Karpas-422 (cell line): ENCODE measurements around the gene SHISAL1. TPM values are rescaled to one million over a fixed set of nuclear protein-coding genes. Genes with fewer than 3 reads are reported as not detected.

Experiments used
- DNase-seq: peaks from one replicate; pipeline ENCODE4 v3.0.0-alpha.2; 2015
- H2AFZ ChIP-seq: fragments of 200-600 bp; sonication (generic); 2 replicates; pipeline ENCODE4 v1.6.1; 2014; ENCODE audit warnings: antibody characterized with exemption, low read length, mixed read lengths
- H3K27ac ChIP-seq: fragments of 200-600 bp; sonication (generic); 2 replicates; pipeline ENCODE4 v1.5.1; 2014; ENCODE audit warnings: mild to moderate bottlenecking, low read length, moderate library complexity
- H3K27me3 ChIP-seq: fragments of 200-600 bp; sonication (generic); 2 replicates; pipeline ENCODE4 v1.6.1; 2014; ENCODE audit warnings: low read length, mixed read lengths
- H3K36me3 ChIP-seq: fragments of 200-600 bp; sonication (generic); 2 replicates; pipeline ENCODE4 v1.6.1; 2014; ENCODE audit warnings: low read length, mixed read lengths; ENCODE audit not compliant: insufficient read depth
- H3K4me1 ChIP-seq: fragments of 200-600 bp; sonication (generic); 2 replicates; pipeline ENCODE4 v1.6.1; 2014; ENCODE audit warnings: mild to moderate bottlenecking, low read length, mixed read lengths
- H3K4me2 ChIP-seq: fragments of 200-600 bp; sonication (generic); 2 replicates; pipeline ENCODE4 v1.6.1; 2014; ENCODE audit warnings: low read length, low read depth, mild to moderate bottlenecking; ENCODE audit not compliant: poor library complexity, severe bottlenecking
- H3K4me3 ChIP-seq: fragments of 200-600 bp; sonication (generic); 2 replicates; pipeline ENCODE4 v1.5.1; 2014; ENCODE audit warnings: mild to moderate bottlenecking, antibody characterized with exemption, low read length, mixed read lengths
- H3K79me2 ChIP-seq: fragments of 200-600 bp; sonication (generic); 2 replicates; pipeline ENCODE4 v1.6.1; 2014; ENCODE audit warnings: mild to moderate bottlenecking, low read length, mixed read lengths
- H3K9ac ChIP-seq: fragments of 200-600 bp; sonication (generic); 2 replicates; pipeline ENCODE4 v1.6.0; 2014; ENCODE audit warnings: low read length
- H3K9me2 ChIP-seq: fragments of 200-600 bp; sonication (generic), shearing (Covaris generic); replicated peaks from 2 replicates; pipeline ENCODE4 v1.6.0; 2014; ENCODE audit warnings: mild to moderate bottlenecking, low read length, moderate library complexity; ENCODE audit not compliant: insufficient read depth
- H3K9me3 ChIP-seq: fragments of 300-700, 200-600 bp; sonication (generic); 2 replicates; pipeline ENCODE4 v1.6.1; 2014; ENCODE audit warnings: low read length, mixed read lengths
- H4K20me1 ChIP-seq: fragments of 200-600 bp; sonication (generic); 2 replicates; pipeline ENCODE4 v1.6.1; 2014; ENCODE audit warnings: mild to moderate bottlenecking, antibody characterized with exemption, low read length, low read depth; ENCODE audit not compliant: insufficient read depth
- total RNA-seq: library from RNA; depleted of rRNA; stranded (reverse); fragments of >200 nt; shearing (Covaris generic); gene quantifications from 2 replicates; pipeline ENCODE4 v1.2.3, GENCODE V29; 2014; ENCODE audit warnings: low replicate concordance

Gene SHISAL1
- total RNA-seq, 1 experiment from 2014 or later: not detected

GRCh38 chr22:44212936-44213335 is 99.8 kb downstream of the SHISAL1 start:
- no peak overlapping the region for H3K4me3 ChIP-seq
- no peak for DNase-seq
- H3K79me2 ChIP-seq: no peaks in the 10 kb centered on the region
- peaks cover 14% of the 10 kb centered on the region for H3K4me1 ChIP-seq
- H3K4me2 ChIP-seq: no peak overlapping the region
- H3K9me2 ChIP-seq: no peaks in the 10 kb centered on the region
- H2AFZ ChIP-seq: no peak overlapping the region
- H3K9me3 ChIP-seq: no peaks in the 10 kb centered on the region
- H3K9ac ChIP-seq: no peak overlapping the region
- H3K27ac ChIP-seq: no peak overlapping the region
- H4K20me1 ChIP-seq: no peaks in the 10 kb centered on the region
- no peaks in the 10 kb centered on the region for H3K27me3 ChIP-seq
- no peaks in the 10 kb centered on the region for H3K36me3 ChIP-seq

GRCh38 chr22:44211946-44212930 is 100.5 kb downstream of the SHISAL1 start:
- no peak overlapping the region for H2AFZ ChIP-seq
- DNase-seq: no peak
- H3K27me3 ChIP-seq: no peaks in the 10 kb centered on the region
- no peaks in the 10 kb centered on the region for H3K36me3 ChIP-seq
- no peaks in the 10 kb centered on the region for H4K20me1 ChIP-seq
- no peak overlapping the region for H3K4me3 ChIP-seq
- no peaks in the 10 kb centered on the region for H3K79me2 ChIP-seq
- H3K9me3 ChIP-seq: no peaks in the 10 kb centered on the region
- H3K9ac ChIP-seq: no peak overlapping the region
- peaks cover 16% of the 10 kb centered on the region for H3K4me1 ChIP-seq
- no peak overlapping the region for H3K27ac ChIP-seq
- H3K9me2 ChIP-seq: no peaks in the 10 kb centered on the region
- no peak overlapping the region for H3K4me2 ChIP-seq

DNA sequence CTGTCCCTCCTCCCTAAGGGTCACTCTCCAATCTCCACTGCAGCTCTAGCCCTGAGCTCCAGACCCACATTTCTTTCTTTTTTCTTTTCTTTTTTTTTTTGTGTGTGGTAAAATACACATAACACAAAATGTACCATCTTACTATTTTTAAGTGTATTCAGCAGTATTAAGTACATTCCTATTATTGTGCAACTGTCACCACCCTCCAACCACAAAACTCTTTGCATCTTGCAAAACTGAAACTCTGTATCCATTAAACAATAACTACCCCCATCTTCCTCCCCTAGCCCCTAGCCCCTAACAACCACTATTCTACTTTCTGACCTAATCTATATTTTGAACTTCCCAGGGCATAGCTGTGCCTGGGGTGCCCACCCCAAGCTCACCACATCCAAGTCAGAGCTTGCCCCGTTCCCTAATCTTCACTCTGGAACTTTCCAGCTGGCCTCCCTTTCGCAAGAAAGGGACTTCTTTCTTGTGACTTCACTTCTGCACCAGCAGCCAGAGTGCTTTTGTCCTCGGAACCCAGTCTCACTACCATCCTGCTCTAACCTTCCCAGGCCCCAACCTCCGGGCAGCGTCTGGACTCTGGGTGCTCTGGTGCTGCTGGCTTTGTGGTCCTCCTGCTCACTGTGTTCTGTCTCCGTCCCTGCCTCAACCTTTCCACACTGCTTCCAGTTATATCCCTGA is 101.3 kb downstream of the SHISAL1 start:
- H3K9ac ChIP-seq: no peak overlapping the region
- H3K9me3 ChIP-seq: no peaks in the 10 kb centered on the region
- H3K4me3 ChIP-seq: no peak overlapping the region
- H3K4me1 ChIP-seq: peaks cover 16% of the 10 kb centered on the region
- H3K27ac ChIP-seq: no peak overlapping the region
- H4K20me1 ChIP-seq: no peaks in the 10 kb centered on the region
- no peaks in the 10 kb centered on the region for H3K9me2 ChIP-seq
- no peak for DNase-seq
- no peaks in the 10 kb centered on the region for H3K79me2 ChIP-seq
- H3K4me2 ChIP-seq: no peak overlapping the region
- H2AFZ ChIP-seq: no peak overlapping the region
- no peaks in the 10 kb centered on the region for H3K36me3 ChIP-seq
- H3K27me3 ChIP-seq: no peaks in the 10 kb centered on the region

DNA sequence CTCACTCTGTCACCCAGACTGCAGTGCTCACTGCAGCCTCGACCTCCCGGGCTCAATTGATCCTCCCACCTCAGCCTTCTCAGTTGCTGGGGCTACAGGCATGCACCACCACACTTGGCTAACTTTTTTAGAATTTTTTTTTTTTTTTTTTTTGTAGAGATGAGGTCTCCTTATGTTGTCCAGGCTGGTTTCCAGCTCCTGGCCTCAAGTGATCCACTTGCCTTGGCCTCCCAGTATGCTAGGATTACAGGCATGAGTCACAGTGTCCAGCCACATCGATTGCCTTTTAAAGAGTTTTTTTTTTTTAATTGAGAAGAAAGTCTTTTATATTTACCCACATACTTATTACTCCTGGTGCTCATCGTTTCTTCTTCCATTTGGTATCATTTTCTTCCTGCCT is 102.0 kb downstream of the SHISAL1 start:
- no peaks in the 10 kb centered on the region for H3K36me3 ChIP-seq
- no peak overlapping the region for H3K4me3 ChIP-seq
- H3K4me2 ChIP-seq: no peak overlapping the region
- H3K27ac ChIP-seq: no peak overlapping the region
- H3K9me2 ChIP-seq: no peaks in the 10 kb centered on the region
- H4K20me1 ChIP-seq: peaks cover under 1% of the 10 kb centered on the region; the same call in 1 of the 2 replicates
- no peak overlapping the region for H3K9ac ChIP-seq
- H3K4me1 ChIP-seq: peaks cover 20% of the 10 kb centered on the region
- no peak for DNase-seq
- no peaks in the 10 kb centered on the region for H3K27me3 ChIP-seq
- H3K9me3 ChIP-seq: no peaks in the 10 kb centered on the region
- no peaks in the 10 kb centered on the region for H3K79me2 ChIP-seq
- H2AFZ ChIP-seq: no peak overlapping the region

DNA sequence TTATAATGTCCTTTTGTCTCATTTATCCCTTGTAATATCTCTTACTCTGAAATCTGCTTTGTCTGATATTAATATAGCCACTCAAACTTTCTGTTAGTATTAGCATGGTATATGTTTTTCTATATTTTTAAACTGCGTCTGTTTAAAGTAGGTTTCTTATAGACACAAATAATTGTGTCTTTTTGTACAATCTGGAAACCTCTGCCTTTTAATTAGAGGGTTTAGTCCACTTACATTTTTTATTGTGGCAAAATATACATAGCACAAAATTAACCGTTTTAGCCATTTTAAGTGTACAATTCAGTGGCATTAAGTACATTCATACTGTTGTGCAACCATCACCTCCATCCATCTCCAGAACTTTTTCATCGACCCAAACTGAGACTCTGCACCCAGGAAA is 103.4 kb downstream of the SHISAL1 start:
- Histone ChIP-seq H3K9me3 (no peaks in the 10 kb centered on the region), H2AFZ (no peak overlapping the region), H4K20me1 (peaks cover 11% of the 10 kb centered on the region; the same call in 1 of the 2 replicates), H3K9me2 (no peaks in the 10 kb centered on the region), H3K27ac (no peak overlapping the region), H3K4me2 (no peak overlapping the region), H3K4me1 (peaks cover 34% of the 10 kb centered on the region), H3K79me2 (no peaks in the 10 kb centered on the region), H3K4me3 (no peak overlapping the region), H3K9ac (no peak overlapping the region), H3K36me3 (no peaks in the 10 kb centered on the region), H3K27me3 (no peaks in the 10 kb centered on the region)
- DNase-seq: no peak

DNA sequence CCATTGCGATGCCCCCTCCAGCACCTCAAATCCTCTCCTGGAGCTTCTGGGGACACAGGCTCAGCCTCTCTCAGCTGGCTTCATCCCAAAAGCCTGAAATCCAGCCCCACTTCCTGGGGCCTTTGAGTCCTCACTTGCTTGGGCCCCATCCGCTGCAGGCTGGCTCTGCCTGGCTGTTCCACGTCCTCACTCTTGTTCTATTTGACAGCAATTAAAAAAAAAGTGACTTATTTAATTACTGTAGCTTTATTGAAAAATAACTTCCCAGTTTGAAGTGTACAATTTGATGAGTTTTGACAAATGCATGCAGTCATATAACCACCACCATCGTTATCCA is 104.8 kb downstream of the SHISAL1 start:
- no peak overlapping the region for H2AFZ ChIP-seq
- no peaks in the 10 kb centered on the region for H3K27me3 ChIP-seq
- no peaks in the 10 kb centered on the region for H3K9me3 ChIP-seq
- no peaks in the 10 kb centered on the region for H3K79me2 ChIP-seq
- H3K27ac ChIP-seq: no peak overlapping the region
- no peak for DNase-seq
- no peaks in the 10 kb centered on the region for H3K36me3 ChIP-seq
- peaks cover 12% of the 10 kb centered on the region; the same call in 1 of the 2 replicates for H4K20me1 ChIP-seq
- no peak overlapping the region for H3K9ac ChIP-seq
- H3K4me2 ChIP-seq: no peak overlapping the region
- no peaks in the 10 kb centered on the region for H3K9me2 ChIP-seq
- peaks cover 37% of the 10 kb centered on the region for H3K4me1 ChIP-seq
- H3K4me3 ChIP-seq: no peak overlapping the region

DNA sequence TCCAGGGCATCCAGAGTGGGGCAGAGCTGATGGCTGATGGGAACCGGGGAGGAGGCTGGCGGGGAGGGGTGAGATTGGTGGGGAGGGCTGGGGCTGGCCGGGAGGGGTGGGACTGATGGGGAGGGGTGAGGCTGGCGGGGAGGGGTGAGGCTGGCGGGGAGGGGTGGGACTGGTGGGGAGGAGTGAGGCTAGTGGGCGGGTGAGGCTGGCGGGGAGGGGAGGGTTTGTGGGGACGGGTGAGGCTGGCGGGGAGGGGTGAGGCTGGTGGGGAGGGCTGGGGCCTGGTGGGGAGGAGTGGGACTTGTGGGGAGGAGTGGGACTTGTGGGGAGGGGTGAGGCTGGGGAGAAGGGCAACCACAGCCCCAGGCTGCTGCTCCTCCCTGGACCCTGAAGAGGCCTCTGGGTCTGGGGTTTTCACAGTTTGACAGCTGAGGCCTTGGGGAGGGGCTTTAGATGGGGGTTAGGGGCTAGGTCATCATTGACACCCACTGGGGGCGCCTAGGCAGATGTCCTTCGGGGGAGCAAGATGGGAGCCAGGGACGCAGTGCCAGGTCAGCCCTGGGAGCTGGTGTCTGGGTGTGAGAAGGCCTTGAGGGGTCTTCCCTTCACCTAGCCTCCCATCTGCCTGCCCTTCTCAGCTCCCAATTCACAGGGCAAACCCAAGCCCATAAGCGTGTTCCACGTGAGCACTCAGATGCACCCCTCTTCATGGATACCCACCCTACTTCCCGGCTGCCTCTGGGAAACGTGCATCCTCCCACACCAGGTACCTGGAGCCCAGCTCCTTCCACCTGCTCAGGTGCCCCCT is 105.4 kb downstream of the SHISAL1 start:
- no peak overlapping the region for H2AFZ ChIP-seq
- DNase-seq: no peak
- H3K4me2 ChIP-seq: no peak overlapping the region
- peaks cover 12% of the 10 kb centered on the region; the same call in 1 of the 2 replicates for H4K20me1 ChIP-seq
- no peaks in the 10 kb centered on the region for H3K9me3 ChIP-seq
- no peak overlapping the region for H3K9ac ChIP-seq
- H3K27ac ChIP-seq: no peak overlapping the region
- no peaks in the 10 kb centered on the region for H3K27me3 ChIP-seq
- peaks cover 37% of the 10 kb centered on the region for H3K4me1 ChIP-seq
- H3K9me2 ChIP-seq: no peaks in the 10 kb centered on the region
- H3K36me3 ChIP-seq: no peaks in the 10 kb centered on the region
- no peak overlapping the region for H3K4me3 ChIP-seq
- no peaks in the 10 kb centered on the region for H3K79me2 ChIP-seq

- H3K36me3 ChIP-seq: no peaks in the 10 kb centered on the region
- no peak for DNase-seq
- no peaks in the 10 kb centered on the region for H3K9me2 ChIP-seq
- no peak overlapping the region for H3K9ac ChIP-seq
- H3K27me3 ChIP-seq: no peaks in the 10 kb centered on the region
- H3K9me3 ChIP-seq: no peaks in the 10 kb centered on the region
- no peak overlapping the region for H3K4me2 ChIP-seq
- no peaks in the 10 kb centered on the region for H3K79me2 ChIP-seq
- no peak overlapping the region for H2AFZ ChIP-seq
- H3K4me3 ChIP-seq: no peak overlapping the region
- peaks cover 37% of the 10 kb centered on the region for H3K4me1 ChIP-seq
- no peak overlapping the region for H3K27ac ChIP-seq
- peaks cover 13% of the 10 kb centered on the region; the same call in 1 of the 2 replicates for H4K20me1 ChIP-seq
Measured at GRCh38 chr22:44206696-44207095, 106.1 kb downstream of the SHISAL1 start.
